HG03108 (cell line): ENCODE data around the gene KLK5.
"Not testable (repeated sequence)": the region's sequence is repeated elsewhere in the genome, so short reads cannot be mapped to it uniquely, and the experiment has no call there.

Source experiments
- ATAC-seq: cut with Tn5 transposase; IDR thresholded peaks from one replicate; pipeline ENCODE4 v1.9.1; 2021; ENCODE audit warnings: moderate library complexity; ENCODE audit not compliant: unreplicated experiment

Gene KLK5

GRCh38 chr19:50952910-50953309 is at the start of gene KLK5:
Gene KLK5 (minus strand): TSS chr19:50953038. CDS start chr19:50952657, 381 bp downstream.
- ATAC-seq: no peak

GRCh38 chr19:51002089-51002532 is 49.3 kb upstream of the KLK5 start:
- ATAC-seq: no peak

- ATAC-seq: no peak
These were observed 48.7 kb upstream of the KLK5 start, which contains the start of gene KLK8 for GRCh38 chr19:51001515-51001914. Gene KLK8 (minus strand): TSS chr19:51001604. CDS start chr19:51001167, 437 bp downstream.

GRCh38 chr19:51000981-51001380 is 48.1 kb upstream of the KLK5 start:
- ATAC-seq: no peak

- no peak for ATAC-seq
These were observed 47.6 kb upstream of the KLK5 start for GRCh38 chr19:51000426-51000825.

GRCh38 chr19:50998686-50999085 is 45.8 kb upstream of the KLK5 start:
- ATAC-seq: no peak

GRCh38 chr19:50998061-50998460 is 45.2 kb upstream of the KLK5 start:
- ATAC-seq: no peak

GRCh38 chr19:50994129-50994528 is 41.3 kb upstream of the KLK5 start:
- no peak for ATAC-seq

- ATAC-seq: no peak
These were observed 39.8 kb upstream of the KLK5 start for GRCh38 chr19:50992666-50993035.

- ATAC-seq: not testable (repeated sequence)
These were observed 31.6 kb upstream of the KLK5 start for GRCh38 chr19:50984416-50984815.

- no peak for ATAC-seq
These were observed 30.9 kb upstream of the KLK5 start, which contains the start of gene KLK7 for GRCh38 chr19:50983625-50984292. Gene KLK7 (minus strand): TSS chr19:50983917. CDS start chr19:50982399, 1,518 bp downstream.

- no peak for ATAC-seq
These were observed 29.3 kb upstream of the KLK5 start for GRCh38 chr19:50982186-50982585.

- no peak for ATAC-seq
These were observed 28.8 kb upstream of the KLK5 start for GRCh38 chr19:50981587-50982146.

GRCh38 chr19:50980208-50980607 is 27.4 kb upstream of the KLK5 start:
- no peak for ATAC-seq

GRCh38 chr19:50979758-50980157 is 26.9 kb upstream of the KLK5 start:
- no peak for ATAC-seq

GRCh38 chr19:50978772-50979390 is 26.0 kb upstream of the KLK5 start:
- ATAC-seq: no peak

GRCh38 chr19:50977626-50978025 is 24.8 kb upstream of the KLK5 start:
- no peak for ATAC-seq

GRCh38 chr19:50975766-50976165 is 22.9 kb upstream of the KLK5 start:
- no peak for ATAC-seq

- no peak for ATAC-seq
These were observed 22.1 kb upstream of the KLK5 start for GRCh38 chr19:50974702-50975556.

GRCh38 chr19:50972795-50973376 is 20.0 kb upstream of the KLK5 start:
- no peak for ATAC-seq

- ATAC-seq: not testable (repeated sequence)
These were observed 17.0 kb upstream of the KLK5 start for GRCh38 chr19:50969810-50970209.
